Right lobe of liver (tissue), 6 donors: ENCODE results near the gene CDHR2. TPM values are rescaled to one million over a fixed set of nuclear protein-coding genes. Genes with fewer than 3 reads are reported as not detected.
"Not testable (repeated sequence)": the region's sequence is repeated elsewhere in the genome, so short reads cannot be mapped to it uniquely, and the experiment has no call there.

Experiments
- ATAC-seq, 4 donors: fragments of 200-7000 bp; cut with Tn5 transposase; one replicate each; pipeline ENCODE4 v1.9.1; 2020; ENCODE audit warnings: mild to moderate bottlenecking in 4 of 4, moderate library complexity in 4 of 4
- DNase-seq, 3 donors: peaks; one replicate each; pipeline ENCODE4 v3.0.0-alpha.2; 2020
- H3K27ac ChIP-seq, 3 donors: fragments of 200-600 bp; one replicate each; pipeline ENCODE4 v1.8.0; 2022
- H3K27me3 ChIP-seq, 2 donors: fragments of 200-600 bp; one replicate each; pipeline ENCODE4 v1.8.0; 2022
- H3K36me3 ChIP-seq, 4 donors: fragments of 200-600 bp; sonication (generic) in 1 of 4; one replicate each; pipeline versions ENCODE4 v1.5.1 to v1.8.0; 2017 to 2022; ENCODE audit warnings: control low read depth in 1 of 4
- H3K4me1 ChIP-seq, 4 donors: fragments of 200-600 bp; sonication (generic) in 1 of 4; one replicate each; pipeline versions ENCODE4 v1.5.1 to v1.8.0; 2017 to 2022; ENCODE audit warnings: control low read depth in 1 of 4
- H3K4me3 ChIP-seq, 3 donors: fragments of 200-600 bp; one replicate each; pipeline ENCODE4 v1.8.0; 2022
- H3K9me3 ChIP-seq, 4 donors: fragments of 200-600 bp; sonication (generic) in 1 of 4; one replicate each; pipeline versions ENCODE4 v1.5.1 to v1.8.0; 2017 to 2022; ENCODE audit warnings: control low read depth in 1 of 4
- CTCF ChIP-seq, 4 donors: fragments of 200-600 bp in 3 of 4; fragments of 450-650 bp in 1 of 4; IDR thresholded peaks; one replicate each; pipeline versions ENCODE4 v1.5.1 to v1.8.0; 2016 to 2022; ENCODE audit warnings: antibody characterized with exemption in 4 of 4, mild to moderate bottlenecking in 2 of 4
- POLR2A ChIP-seq: fragments of 450-650 bp; IDR thresholded peaks from one replicate; pipeline ENCODE4 v1.6.1; 2017; ENCODE audit warnings: antibody characterized with exemption, mild to moderate bottlenecking
- WGBS: methylation state at CpG from one replicate; pipeline ENCODE4 v1.1.6; 2018; ENCODE audit warnings: low coverage, low lambda C conversion rate; ENCODE audit not compliant: insufficient coverage; ENCODE audit errors: missing lambda C conversion rate; 5-methylcytosine and 5-hydroxymethylcytosine counted together
- intact Hi-C, 2 donors: fragments of 100-400 bp; cut with DNase I; formaldehyde crosslinking; loops; one replicate each; pipeline versions ENCODE4 v1.11.2 to v1.14.1; 2022
- total RNA-seq, 6 experiments: library from RNA; depleted of rRNA in 2 of 6; stranded (reverse); fragments of >200 nt in 2 of 6; fragmentation: NEBNext Ultra II Directional in 3 of 6; extraction: Animal tissue kit (Norgen Biotek cat#: 25700) in 3 of 6; gene quantifications; one replicate each; pipeline versions ENCODE4 v1.1.0 to v1.2.4, GENCODE V29; 2016 to 2023
- donor health status: DM: no; HTN: yes; CAD: no.
- donor health status: DM: no; HTN: no; CAD: no.
- donor health status: DM: no; HTN: no; CAD: no.
- donor health status: DM: no; HTN: yes; CAD: no.
- donor health status: DM: no; HTN: yes; CAD: no.

Gene CDHR2
- total RNA-seq, 6 experiments from 2014 or later = 6.8 to 89.2 (median 41.2) TPM

- no peak for ATAC-seq
- Histone ChIP-seq H3K4me1 (no peaks in the 10 kb centered on the region), H3K27ac (no peak overlapping the region), H3K4me3 (no peak overlapping the region), H3K36me3 (no peaks in the 10 kb centered on the region), H3K9me3 (peaks cover 0 to 3% (median 0%) of the 10 kb centered on the region in 4 donors), H3K27me3 (no peaks in the 10 kb centered on the region)
- DNase-seq = no peak
- intact Hi-C loops = no loop called here
- TF ChIP-seq POLR2A (no peak), CTCF (IDR thresholded peaks at IDR 0.05) (no peak)
These were observed 39.2 kb downstream of the CDHR2 start for GRCh38 chr5:176588297-176588696.

- no peak for DNase-seq
- 83% methylated on average over 6 of the region's 31 CpGs for WGBS
- TF ChIP-seq POLR2A (no peak), CTCF (IDR thresholded peaks at IDR 0.05) (no peak)
These were observed 40.1 kb downstream of the CDHR2 start for GRCh38 chr5:176589039-176589769.

GRCh38 chr5:176590035-176590717 is 41.0 kb downstream of the CDHR2 start:
- DNase-seq = no peak
- Histone ChIP-seq H3K27ac (no peak overlapping the region), H3K9me3 (peaks cover 0 to 3% (median 0%) of the 10 kb centered on the region in 4 donors), H3K36me3 (no peaks in the 10 kb centered on the region), H3K4me1 (no peaks in the 10 kb centered on the region), H3K27me3 (no peaks in the 10 kb centered on the region), H3K4me3 (no peak overlapping the region)
- no peak for ATAC-seq
- intact Hi-C loops = no loop called here
- TF ChIP-seq CTCF (IDR thresholded peaks at IDR 0.05) (no peak), POLR2A (no peak)
- WGBS = 83% methylated on average over 4 of the region's 17 CpGs

More at GRCh38 chr5:176589039-176589769, 40.1 kb downstream of the CDHR2 start:
- H3K4me1 ChIP-seq = no peaks in the 10 kb centered on the region
- no peaks in the 10 kb centered on the region for H3K27me3 ChIP-seq
- no peak overlapping the region for H3K27ac ChIP-seq
- H3K36me3 ChIP-seq = no peaks in the 10 kb centered on the region
- intact Hi-C loops = no loop called here
- ATAC-seq = no peak
- peaks cover 0 to 3% (median 0%) of the 10 kb centered on the region in 4 donors for H3K9me3 ChIP-seq
- no peak overlapping the region for H3K4me3 ChIP-seq

- H3K27ac ChIP-seq, DNase-seq, ATAC-seq, H3K9me3 ChIP-seq, H3K4me1 ChIP-seq, intact Hi-C loops, H3K27me3 ChIP-seq, H3K4me3 ChIP-seq, H3K36me3 ChIP-seq: not testable (repeated sequence)
- WGBS = 29% methylated on average over 2 of the region's 2 CpGs
These were observed 42.5 kb downstream of the CDHR2 start for GRCh38 chr5:176591667-176592066.

- H3K27me3 ChIP-seq = no peaks in the 10 kb centered on the region
- 100% methylated on average over 2 of the region's 3 CpGs for WGBS
- no peak overlapping the region for H3K27ac ChIP-seq
- TF ChIP-seq POLR2A = no peak
- no peak for TF ChIP-seq CTCF (IDR thresholded peaks at IDR 0.05)
- no peak for ATAC-seq
- DNase-seq = no peak
- H3K36me3 ChIP-seq = no peaks in the 10 kb centered on the region
- intact Hi-C loops = no loop called here
- no peak overlapping the region for H3K4me3 ChIP-seq
- H3K9me3 ChIP-seq = no peaks in the 10 kb centered on the region
- no peaks in the 10 kb centered on the region for H3K4me1 ChIP-seq
These were observed 43.4 kb downstream of the CDHR2 start for GRCh38 chr5:176592573-176592972.
